Measurements from ENCODE around the gene RESP18. TPM values are rescaled to one million over a fixed set of nuclear protein-coding genes. Genes with fewer than 3 reads are reported as not detected.

Gene RESP18
- total and polyA plus RNA-seq, 2 of the 4 experiments (the other 2 are of a cell fraction): not detected

GRCh38 chr2:219327719-219328118 is 4.8 kb downstream of the RESP18 start:
- Histone ChIP-seq H3K36me3 (ENCODE audit: control insufficient read depth, insufficient read depth, low read length) (no peaks in the 10 kb centered on the region), H2AK5ac (ENCODE audit: low read depth, low read length) (no peak overlapping the region), H2AK9ac (replicated peaks; ENCODE audit: low read depth, low read length, poor library complexity) (no peak overlapping the region), H2BK15ac (ENCODE audit: low read depth, low read length) (no peak overlapping the region), H4K91ac (ENCODE audit: insufficient read depth, low read depth, low read length) (no peak overlapping the region), H3K4ac (ENCODE audit: low read depth, low read length) (no peak overlapping the region), H2BK5ac (ENCODE audit: low read depth, low read length, poor library complexity, severe bottlenecking) (no peak overlapping the region), H3K9ac (ENCODE audit: low read depth, low read length) (no peak overlapping the region), H2AFZ (replicated peaks; ENCODE audit: low read length, poor library complexity) (no peak overlapping the region), H3K9me1 (ENCODE audit: insufficient read depth, low read length) (no peaks in the 10 kb centered on the region), H4K5ac (ENCODE audit: low read depth, low read length) (no peak overlapping the region), H3K27me3 (ENCODE audit: control insufficient read depth, insufficient read depth, low read length) (peaks cover 60% of the 10 kb centered on the region), H2BK20ac (ENCODE audit: low read depth, low read length) (no peak overlapping the region), H3K9me3 (ENCODE audit: control insufficient read depth, insufficient read depth, low read length) (no peaks in the 10 kb centered on the region; the same call in 1 of the 2 replicates), H3K14ac (replicated peaks; ENCODE audit: low read depth, low read length) (no peak overlapping the region), H3K79me1 (ENCODE audit: low read depth in 1 of 2, low read length in 2 of 2) (no peaks in the 10 kb centered on the region), H3K4me1 (ENCODE audit: control insufficient read depth, insufficient read depth, low read length) (no peaks in the 10 kb centered on the region), H3K23ac (ENCODE audit: low read depth, low read length) (no peak overlapping the region), H4K20me1 (ENCODE audit: insufficient read depth, low read length) (no peaks in the 10 kb centered on the region), H4K8ac (ENCODE audit: low read depth in 2 of 2, low read length in 2 of 2) (no peak overlapping the region), H3K56ac (ENCODE audit: extremely low read depth, insufficient read depth, low read length) (no peak overlapping the region), H3K27ac (ENCODE audit: insufficient read depth, low read length) (no peak overlapping the region), H3K4me3 (ENCODE audit: insufficient read depth, low read depth, low read length) (no peak overlapping the region), H2BK120ac (ENCODE audit: low read depth, low read length) (no peak overlapping the region), H3K18ac (ENCODE audit: low read depth, low read length) (no peak overlapping the region), H3K4me2 (ENCODE audit: low read depth, low read length) (no peak overlapping the region)
- no peak for TF ChIP-seq FOS (IDR thresholded peaks at IDR 0.05; ENCODE audit: low read depth, low read length)
- TF ChIP-seq CTCF (conservative IDR thresholded peaks at IDR 0.05; ENCODE audit: low read depth, low read length): no peak
- TF ChIP-seq MXI1 (IDR thresholded peaks at IDR 0.05; ENCODE audit: borderline replicate concordance, low read depth, low read length): no peak
- no TSS peak for BruUV-seq (replicated peaks)
- ATAC-seq (ENCODE audit: low read depth) (no peak), DNase-seq (no peak)
- no CpG with 5 or more reads among the region's 2 CpGs for WGBS, 2 experiments (ENCODE audit: extremely low coverage in 2 of 2, insufficient read length in 1 of 2)
- in situ Hi-C loops (cut with MboI; ENCODE audit: low sequenced_read_pairs): no loop called here
- dilution Hi-C loops (cut with HindIII; ENCODE audit: low sequenced_read_pairs, unreplicated experiment): no loop called here
- ChIA-PET CTCF (no interaction called here), POLR2A (ENCODE audit: unreplicated experiment) (no interaction called here)
- intact Hi-C loops (cut with micrococcal nuclease): no loop called here

Measured in IMR-90 (cell line).